GM19193 (cell line): Measurements from ENCODE around the gene NPAT.

Experiments
- POLR2A ChIP-seq: IDR thresholded peaks from 4 replicates; pipeline ENCODE4 v1.6.1; 2011; ENCODE audit not compliant: insufficient read depth, insufficient read length; ENCODE audit errors: extremely low read depth

NPAT gene

DNA sequence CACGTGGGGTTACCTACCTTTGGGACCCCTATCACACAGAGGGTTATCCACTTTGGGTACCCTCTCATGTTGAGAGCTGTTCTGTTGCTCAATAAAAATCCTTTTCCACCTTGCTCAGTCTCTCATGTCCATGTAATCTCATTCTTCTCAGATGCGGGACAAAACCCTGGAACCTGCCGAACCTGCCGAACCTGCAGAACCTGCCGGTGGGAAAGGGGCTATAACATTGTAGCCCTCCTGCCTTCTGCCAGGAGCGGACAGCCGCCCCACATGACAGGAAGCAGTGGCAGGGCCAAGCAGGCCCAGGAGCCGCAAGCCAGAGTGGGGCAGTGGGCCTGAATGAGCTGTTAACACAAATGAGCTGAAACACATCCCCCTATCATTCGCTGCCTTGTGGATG, 18.1 kb downstream of the NPAT start:
- TF ChIP-seq POLR2A, result no peak

DNA sequence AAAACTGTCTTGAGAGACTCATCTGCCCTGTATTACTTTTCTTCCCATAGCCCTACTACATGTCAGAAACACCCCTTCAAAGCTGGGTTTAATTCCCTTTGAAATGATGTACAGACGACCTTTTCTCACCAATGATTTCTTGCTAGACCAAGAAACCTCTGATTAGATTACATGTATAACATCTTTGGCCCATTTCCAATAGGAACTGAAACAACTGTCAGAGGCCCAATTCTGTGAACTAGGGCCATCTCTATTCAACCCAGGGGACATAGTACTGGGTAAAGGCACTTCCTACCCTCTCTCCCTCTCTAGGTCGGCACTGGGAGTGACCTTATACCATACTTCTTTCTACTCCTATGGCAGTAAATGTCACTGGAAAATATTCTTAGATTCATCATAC, 19.4 kb downstream of the NPAT start:
- no peak for TF ChIP-seq POLR2A

DNA sequence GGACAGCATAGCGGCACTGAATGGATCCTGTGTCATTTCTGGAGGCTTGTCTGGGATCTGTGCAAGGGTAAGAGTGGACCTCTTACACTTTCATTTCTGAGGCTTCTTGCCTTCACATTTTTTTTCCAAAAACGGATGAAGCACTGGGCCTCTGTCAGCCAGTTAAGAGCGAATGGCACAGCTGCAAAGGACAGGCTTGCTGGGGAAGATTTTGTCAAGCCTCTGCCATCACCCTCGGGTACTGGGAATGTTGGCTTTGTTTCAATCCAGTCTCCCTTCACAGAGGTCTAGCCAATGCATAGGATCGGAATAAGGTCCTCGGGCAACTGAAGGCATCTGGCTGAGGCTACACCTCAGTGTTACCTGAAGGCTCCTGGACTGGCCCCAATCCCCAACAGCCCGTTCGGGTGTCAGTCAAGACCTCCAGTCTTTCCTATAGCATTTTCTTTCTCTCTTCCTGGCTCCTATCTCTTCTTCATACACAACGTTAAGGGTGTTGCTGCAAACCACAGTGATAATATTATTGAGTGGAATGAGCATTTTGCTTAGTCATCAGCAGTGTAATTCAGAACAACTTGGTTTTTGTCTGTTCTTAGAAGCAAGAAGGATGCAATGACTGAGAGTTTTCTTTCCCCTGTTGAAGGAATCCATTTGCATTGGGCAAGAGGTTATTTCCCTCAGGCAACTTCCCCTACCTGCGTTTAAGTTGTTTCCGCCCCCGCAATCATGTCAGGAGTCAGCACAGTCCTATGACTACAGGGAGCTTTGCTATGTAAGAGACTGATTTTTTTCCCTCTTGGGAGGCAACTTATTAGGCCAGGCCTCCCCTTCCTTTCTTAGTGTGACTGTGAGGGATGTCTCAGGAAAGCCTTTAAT, 22.8 kb downstream of the NPAT start:
- no peak for TF ChIP-seq POLR2A

DNA sequence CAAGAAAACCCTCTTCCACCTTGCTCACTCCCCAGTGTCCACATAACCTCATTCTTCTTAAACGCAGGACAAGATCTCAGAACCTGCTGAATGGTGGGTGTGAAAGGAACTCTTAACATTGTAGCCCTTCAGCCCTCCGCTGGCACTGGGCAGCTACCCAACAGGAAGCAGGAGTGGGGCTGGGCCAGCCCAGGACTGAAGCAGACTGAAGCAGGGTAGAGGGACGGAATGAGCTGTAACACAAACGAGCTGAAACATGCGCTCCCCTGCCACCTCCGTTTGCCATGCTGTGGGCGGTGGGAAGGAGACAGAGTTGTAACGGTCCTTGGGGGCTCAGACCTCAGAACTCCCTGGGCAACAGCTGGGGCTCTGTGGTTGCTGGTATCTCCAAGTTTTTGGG, 23.6 kb downstream of the NPAT start:
- no peak for TF ChIP-seq POLR2A

DNA sequence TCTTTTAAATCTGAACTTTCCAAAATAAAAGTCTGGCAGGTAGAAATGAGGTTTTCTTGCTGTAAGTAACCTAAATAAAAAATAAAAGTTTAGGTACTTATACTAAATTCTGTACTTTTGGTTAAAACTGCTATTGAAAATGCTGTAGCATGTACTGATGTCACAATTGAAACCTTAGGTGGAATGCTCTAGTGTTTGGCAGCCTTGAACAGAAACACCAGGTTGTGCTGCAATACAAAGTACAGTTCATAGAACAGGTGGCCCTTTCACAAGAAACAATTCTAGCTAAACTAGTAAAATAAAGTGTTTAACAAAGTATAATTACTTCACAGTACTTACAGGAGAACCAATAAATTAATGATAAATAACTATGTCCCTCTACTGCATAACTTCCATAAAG, 25.1 kb downstream of the NPAT start:
- TF ChIP-seq POLR2A, result no peak

DNA sequence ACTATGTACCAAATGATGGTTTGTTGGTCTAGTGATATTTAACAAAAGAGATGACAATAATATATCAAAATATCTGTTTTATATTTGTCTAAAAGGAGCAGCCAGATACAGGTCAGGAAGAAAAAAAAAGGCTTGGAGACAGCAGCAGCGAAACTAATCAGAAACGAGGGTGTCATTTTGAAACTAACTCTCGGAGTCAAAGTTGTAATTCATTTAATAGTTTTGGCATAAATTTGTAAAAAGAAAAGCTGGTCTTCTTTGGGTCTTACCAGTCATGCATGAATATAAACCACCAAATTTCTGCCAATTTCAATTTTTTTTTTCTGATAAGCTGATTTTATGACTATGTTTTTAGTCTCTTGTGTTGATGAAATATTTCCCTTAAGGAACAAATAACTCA, 25.5 kb downstream of the NPAT start:
- TF ChIP-seq POLR2A, result no peak

DNA sequence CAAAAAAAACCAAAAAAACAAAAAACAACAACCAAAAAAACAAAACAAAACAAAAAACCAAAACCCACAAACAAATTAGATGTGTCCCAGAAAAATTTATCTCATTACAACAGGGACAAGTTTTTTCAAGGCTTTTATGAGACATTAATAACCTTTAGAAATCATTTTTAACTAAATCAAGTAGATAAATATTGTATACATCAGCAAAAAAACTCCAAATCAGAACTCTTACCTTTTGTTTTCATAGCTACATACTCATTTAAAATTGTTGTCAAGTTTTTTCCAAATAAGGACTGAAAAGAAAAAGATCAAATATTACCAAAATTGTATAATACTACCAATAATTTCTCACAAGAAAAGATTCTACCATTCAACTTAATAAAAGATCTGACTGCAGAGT, 28.7 kb downstream of the NPAT start:
- no peak for TF ChIP-seq POLR2A

DNA sequence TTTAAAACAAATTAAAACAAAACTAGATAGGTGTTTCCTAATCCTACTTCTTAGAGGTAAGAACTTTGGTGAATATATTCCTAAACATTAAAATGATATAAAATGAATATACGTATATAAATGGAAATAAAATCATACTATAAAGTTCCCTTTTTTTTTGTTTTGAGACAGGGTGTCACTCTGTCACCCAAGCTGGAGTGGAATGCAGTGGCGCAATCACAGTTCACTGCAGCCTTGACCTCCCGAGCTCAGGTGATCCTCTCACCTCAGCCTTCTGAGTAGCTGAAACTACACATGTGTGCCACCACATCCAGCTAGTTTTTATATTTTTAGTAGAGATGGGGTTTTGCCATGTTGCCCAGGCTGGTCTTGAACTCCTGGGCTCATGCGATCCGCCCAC, 44.9 kb downstream of the NPAT start:
- TF ChIP-seq POLR2A, result no peak

DNA sequence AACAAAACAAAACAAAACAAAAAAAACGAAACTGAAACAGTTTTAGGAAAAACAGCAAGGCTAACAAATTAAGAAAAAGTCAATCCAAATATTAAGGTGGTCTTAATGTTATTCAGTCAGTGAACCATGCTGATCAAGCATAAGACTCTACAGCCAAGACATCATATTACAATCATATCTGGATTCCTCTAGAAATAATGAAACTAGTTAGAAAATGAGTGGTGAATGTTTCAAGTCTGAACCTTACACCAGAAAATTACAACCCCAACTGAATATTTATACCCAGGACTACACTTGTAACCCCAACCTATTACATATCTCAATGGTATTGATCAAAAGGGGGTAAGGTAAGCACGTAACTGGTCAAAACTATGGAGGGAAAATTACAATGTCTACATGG, 52.3 kb downstream of the NPAT start:
- no peak for TF ChIP-seq POLR2A

DNA sequence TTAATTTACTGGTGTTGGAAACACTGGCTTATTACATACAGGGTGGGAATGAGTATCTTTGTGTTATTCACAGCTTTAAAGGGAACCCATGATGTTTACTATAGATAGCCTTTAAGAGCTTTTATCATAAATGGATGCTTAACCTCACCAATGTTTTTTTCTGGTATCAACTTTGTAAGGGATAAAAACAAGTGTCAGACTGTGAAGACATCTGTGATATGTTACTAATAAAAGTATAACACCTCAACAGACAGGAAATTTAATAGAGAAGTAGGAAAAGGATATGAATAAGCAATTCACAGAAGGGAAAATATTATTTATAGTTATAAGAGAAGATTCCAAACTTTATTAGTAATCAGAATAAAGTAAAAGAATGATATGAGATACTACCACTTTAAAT, 54.8 kb downstream of the NPAT start:
- TF ChIP-seq POLR2A, result no peak

DNA sequence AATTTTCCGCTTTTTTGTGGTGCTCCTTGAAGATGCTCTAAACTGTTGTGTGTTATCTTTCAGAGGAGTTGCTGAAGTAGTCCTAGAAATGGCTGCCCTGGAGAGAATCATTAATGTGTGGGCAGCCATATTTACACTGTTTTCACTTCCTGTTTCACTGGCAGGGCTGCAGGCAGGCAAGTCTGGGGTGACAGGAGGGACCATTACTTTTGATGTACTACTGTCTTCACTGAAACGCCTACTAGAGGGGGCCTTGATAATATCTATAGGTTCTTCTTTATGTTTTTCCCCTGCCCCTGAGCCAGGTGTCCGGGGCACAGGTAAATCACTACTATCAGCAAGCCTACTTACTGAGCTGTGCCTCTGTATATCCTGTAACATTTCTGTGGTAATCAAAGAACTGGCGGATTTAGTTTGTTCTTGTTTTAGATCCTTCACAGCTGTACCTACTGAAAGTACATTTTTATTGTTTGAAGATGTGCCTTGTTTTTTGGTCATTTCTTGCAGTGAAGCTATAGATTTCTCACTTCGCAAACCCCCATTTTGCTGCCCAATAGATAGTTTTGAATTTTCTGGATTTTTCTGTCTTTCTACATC, 61.4 kb downstream of the NPAT start:
- TF ChIP-seq POLR2A, result no peak

DNA sequence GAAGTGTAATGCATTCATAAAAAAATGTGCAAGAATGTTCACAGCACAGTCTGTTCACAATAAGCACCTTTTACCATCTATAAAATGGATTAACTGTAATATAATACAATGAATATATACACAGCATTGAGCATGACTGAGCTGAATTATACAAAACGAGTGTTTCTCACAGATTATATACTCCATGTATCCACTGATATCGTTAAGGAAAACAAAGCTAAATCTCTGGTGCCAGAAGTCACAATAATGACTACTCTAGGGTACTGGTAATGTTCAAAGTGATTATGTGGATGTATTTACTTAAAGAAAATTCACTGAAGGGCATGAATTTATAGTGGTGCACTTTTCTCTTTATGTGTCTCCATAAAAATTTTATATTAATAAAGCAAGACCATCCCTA, 67.8 kb downstream of the NPAT start:
- TF ChIP-seq POLR2A, result no peak

DNA sequence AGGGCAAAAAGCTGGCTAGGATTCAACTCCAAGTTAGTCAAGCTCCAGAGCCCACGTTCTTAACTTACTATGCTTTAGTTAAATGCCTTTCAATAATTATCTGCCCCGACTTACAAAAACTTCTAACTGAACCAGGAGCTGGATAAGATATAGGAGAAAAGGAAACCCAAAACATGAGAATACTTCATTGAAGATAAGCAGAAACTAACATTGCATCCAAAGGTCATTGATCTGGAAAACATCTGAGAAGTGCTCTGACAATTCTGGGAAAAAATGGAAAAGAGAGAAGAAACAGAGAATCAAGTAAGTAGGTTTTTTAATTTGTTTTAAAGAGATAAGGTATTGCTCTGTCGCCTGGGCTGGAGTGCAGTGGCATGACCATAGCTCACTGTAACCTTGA, 73.9 kb downstream of the NPAT start:
- no peak for TF ChIP-seq POLR2A

DNA sequence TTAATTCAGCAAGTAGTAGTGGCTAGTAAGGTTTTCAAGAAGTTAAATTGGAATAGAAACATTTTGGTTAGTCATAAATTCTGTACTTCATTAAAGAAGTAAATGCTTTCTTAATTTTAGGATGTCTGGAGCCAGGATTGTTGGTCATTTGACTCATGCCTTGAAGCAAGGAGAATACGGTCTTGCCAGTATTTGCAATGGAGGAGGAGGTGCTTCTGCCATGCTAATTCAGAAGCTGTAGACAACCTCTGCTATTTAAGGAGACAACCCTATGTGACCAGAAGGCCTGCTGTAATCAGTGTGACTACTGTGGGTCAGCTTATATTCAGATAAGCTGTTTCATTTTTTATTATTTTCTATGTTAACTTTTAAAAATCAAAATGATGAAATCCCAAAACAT, 75.3 kb downstream of the NPAT start:
- TF ChIP-seq POLR2A, result no peak

DNA sequence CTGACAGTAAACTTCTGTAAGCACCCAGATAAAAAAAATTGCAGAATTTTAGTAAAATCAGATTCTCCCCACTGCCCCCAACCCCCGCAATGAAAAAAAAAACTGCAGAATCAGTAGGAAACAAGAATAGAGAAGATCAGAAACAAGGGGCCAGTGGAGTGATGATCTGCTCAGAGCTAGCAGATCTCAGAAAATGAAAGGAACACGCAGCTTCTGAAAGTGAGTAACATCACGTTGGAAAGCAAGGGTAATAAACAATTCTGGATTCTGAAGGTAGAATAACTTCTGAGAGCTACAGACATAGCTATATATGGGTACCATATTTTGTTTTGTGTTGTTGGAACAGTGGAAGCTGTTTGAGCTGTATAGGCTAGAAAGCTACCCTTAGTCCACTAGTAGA, 77.8 kb downstream of the NPAT start:
- no peak for TF ChIP-seq POLR2A

DNA sequence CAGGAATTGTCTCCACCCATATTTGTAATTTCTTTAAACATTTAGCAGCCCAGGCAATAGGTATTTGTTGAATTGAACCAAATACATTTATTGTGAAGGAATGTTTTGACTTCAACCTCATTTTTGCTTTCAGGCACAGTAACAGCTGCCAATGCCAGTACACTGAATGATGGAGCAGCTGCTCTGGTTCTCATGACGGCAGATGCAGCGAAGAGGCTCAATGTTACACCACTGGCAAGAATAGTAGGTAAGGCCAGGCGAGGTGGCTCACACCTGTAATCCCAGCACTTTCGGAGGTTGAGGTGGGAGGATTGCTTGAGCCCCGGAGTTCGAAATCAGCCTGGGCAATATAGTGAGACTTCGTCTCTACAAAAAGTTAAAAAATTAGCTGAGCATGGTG, 80.1 kb downstream of the NPAT start:
- no peak for TF ChIP-seq POLR2A
